ENCODE measurements around the gene NFIA.

DNA sequence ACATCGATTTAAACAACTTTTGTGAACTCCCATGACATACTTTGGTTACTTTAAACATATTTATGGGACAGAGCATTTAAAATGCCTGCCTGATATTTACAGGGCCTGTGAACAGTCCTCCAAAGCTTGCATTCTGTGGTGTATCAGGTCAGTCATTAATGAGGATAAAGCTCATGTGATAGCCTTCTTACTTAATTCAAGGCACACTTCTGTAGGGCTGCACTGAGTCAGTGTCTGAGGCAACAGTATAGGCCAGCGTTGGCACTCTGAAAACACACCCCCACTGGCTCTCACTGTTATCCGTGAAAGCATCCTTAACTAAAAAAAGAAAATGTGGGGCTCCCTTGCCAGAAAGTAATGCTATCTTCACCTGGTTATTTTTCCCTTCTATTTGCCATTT, 200.0 kb downstream of the NFIA start:
- TF ChIP-seq EP300 (IDR thresholded peaks at IDR 0.05; ENCODE audit: low read depth in 2 of 2, low read length in 2 of 2) (no peak), EP300 (CRISPR knock-in tag; IDR thresholded peaks at IDR 0.05; ENCODE audit: borderline replicate concordance) (no peak), HNRNPL (IDR thresholded peaks at IDR 0.05; ENCODE audit: low read depth, low read length) (no peak)
- TF ChIP-seq, protein P1, sequence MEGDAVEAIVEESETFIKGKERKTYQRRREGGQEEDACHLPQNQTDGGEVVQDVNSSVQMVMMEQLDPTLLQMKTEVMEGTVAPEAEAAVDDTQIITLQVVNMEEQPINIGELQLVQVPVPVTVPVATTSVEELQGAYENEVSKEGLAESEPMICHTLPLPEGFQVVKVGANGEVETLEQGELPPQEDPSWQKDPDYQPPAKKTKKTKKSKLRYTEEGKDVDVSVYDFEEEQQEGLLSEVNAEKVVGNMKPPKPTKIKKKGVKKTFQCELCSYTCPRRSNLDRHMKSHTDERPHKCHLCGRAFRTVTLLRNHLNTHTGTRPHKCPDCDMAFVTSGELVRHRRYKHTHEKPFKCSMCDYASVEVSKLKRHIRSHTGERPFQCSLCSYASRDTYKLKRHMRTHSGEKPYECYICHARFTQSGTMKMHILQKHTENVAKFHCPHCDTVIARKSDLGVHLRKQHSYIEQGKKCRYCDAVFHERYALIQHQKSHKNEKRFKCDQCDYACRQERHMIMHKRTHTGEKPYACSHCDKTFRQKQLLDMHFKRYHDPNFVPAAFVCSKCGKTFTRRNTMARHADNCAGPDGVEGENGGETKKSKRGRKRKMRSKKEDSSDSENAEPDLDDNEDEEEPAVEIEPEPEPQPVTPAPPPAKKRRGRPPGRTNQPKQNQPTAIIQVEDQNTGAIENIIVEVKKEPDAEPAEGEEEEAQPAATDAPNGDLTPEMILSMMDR (CRISPR knock-in tag; IDR thresholded peaks at IDR 0.05): no peak
